NCI-H1436 treated with DMSO at 0.1 percent for 48 hours (cell line): ENCODE measurements around the gene FANCG.

ENCODE experiments used
- DNase-seq: peaks from one replicate; lab custom pipeline; 2025; lab: John Stamatoyannopoulos, UW

Gene FANCG

DNA sequence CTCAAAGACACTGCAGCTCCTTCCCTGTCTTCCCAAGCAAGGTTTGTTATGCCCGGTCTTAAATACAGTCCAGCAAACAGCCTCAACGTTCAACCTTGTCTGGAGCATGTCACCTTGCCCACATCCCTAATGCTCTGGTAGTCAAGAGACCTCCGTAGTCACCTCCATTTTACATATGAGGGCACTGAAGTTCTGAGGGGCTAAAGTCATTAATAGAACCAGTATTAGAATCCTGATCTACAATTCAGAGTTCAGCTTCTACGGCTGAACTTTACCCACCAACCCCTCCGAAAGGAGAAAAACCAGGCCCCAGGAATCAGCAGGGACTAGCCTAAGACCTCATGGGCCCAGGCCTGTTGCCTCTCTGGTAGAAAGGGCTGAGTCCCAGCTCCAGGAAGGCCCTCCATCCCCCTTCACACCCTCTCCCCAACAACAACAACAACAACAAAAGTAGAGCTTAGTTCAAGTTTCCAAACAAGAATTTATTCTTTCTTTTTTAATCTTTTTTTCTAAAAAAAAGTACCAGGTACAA is 24.0 kb upstream of the FANCG start:
- no peak for DNase-seq

DNA sequence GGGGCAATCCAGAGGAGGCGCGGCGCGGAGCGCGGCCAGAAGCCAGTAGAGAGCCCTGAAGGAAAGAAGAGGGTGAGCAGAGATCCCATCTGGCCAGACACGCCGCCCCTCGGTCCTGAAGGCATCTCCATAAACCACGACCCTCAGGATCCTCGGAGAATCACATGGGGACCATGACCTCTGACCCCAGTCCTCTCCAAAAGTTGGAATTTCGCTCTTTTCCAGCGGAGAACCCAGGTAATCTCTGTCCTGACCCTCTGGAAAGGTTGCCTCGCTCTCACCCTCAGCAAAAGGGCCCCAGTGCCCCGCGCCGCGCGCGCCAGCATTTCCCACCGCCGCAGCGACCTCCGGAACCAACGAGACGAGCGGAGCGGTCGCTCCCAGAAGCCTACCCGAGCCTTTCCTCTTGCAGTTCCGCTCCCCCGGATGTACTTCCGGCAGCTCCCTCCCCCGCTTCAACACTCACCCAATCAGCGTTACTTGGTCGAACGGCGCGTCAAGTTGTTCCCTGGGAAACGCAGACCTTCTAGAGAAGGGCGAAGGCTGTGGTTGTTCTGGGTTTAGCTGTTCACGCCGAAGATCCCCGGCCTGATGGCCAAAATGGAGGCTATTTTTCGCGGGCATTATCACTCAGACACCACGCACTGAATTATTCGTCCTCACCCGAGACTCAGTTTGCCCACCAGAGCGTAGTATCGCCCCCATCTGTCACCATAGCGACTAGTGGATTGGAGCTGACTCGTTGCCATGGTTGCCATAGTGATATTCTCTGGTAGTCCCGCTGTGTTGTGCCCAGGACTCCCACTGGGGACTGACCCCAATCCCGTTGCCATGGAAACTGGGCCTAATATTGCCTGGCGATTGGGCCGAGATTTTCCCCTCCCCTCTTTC is 23.3 kb upstream of the FANCG start, which contains the start of gene STOML2:
Gene STOML2 (minus strand): TSS at position 363 of the 891 bp plus-strand sequence. CDS start 37 bp downstream, at position 326.
- DNase-seq = peak; percentile 71

- no peak for DNase-seq
These were observed 22.7 kb upstream of the FANCG start for GRCh38 chr9:35102465-35102768.

- DNase-seq = no peak
These were observed 17.8 kb upstream of the FANCG start for GRCh38 chr9:35097573-35097972.

DNA sequence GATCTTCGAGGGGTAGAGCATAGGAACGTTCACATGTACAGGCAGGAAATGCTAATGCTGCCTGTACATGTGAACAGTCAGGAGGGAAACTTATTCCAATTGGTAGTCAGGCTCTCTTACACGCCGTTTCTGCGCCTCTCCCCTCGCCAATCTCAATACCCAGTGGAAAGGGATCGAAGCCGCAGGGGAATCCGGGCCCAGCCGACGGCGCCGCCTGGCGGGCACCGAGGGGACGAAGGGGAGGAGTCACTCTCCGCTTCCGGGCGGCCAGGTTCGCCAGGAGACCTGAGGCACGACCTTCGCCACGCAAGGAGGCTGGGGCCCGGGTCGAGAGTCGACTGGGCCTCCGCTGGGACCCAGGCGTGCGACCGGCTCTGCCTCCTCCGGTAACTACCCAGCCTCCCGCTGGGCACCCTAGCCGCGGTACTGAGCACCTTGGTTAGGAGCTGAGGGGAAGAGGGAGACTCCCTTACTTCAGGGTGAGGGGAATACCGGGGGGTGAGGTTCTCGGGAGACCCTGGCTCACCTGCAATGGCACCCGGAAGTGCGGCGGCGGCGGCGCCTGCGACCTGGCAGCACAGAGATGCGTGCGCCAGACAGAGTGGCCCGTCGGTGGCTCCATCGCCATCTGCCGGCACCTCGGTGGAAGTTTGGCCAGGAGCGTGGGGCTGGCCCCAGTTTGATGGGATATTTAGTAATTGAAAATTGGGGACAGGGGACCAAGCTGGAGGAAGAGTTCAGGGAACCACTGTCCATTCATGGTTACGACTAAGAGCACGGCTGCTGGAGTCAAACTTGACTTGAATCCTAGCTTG is 16.5 kb upstream of the FANCG start, which contains the start of gene PIGO:
Gene PIGO (minus strand): TSS at position 557 of the 815 bp plus-strand sequence. CDS start 1,026 bp downstream, outside the sequence.
- DNase-seq = peak; percentile 39

GRCh38 chr9:35091536-35091935 is 11.8 kb upstream of the FANCG start:
- DNase-seq = no peak

- DNase-seq = no peak
These were observed 9.7 kb upstream of the FANCG start for GRCh38 chr9:35089434-35089833.

- no peak for DNase-seq
These were observed 5.3 kb upstream of the FANCG start for GRCh38 chr9:35085078-35085477.

DNA sequence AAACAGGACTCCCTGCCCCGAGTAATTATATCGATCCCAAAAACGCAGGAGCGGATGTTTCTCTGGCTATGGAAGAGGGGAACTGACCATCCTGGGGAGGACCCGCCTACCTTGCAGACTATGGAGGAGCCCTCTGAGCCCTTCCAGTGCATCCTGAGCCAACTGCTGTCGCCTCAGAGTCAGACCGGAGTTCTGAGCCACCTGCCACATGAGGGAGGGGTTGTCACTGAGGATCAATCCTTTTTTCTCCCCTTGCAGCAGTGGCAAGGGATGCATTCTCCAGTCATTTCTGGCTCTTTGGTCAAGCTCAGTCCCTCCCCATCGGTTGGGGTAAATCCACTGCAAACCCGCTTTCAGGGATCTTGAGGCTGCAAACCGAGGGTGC is 709 bp downstream of the FANCG start:
- DNase-seq = no peak

GRCh38 chr9:35078066-35078465 is 1.7 kb downstream of the FANCG start:
- no peak for DNase-seq

DNA sequence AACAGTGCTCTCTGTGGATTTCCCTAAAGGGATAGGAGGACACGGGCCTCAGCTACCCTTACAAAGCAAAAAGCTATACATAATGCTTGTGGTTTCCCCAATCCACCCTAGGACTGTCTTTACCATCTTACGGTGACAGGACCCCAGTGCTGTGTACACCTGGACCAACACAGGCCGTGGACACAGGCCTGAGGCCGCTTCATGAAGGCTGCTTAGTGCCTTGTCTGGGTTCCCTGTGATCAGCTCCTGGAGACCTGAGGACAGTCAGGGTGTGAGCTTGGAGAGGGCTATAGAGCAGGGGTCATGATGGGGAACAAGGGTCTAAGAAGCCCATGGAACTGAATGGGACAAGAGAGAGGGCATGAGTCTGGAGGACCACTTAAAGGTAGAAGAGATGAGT is 2.9 kb downstream of the FANCG start:
- DNase-seq = no peak

GRCh38 chr9:35075358-35075757 is 4.4 kb downstream of the FANCG start:
- DNase-seq = no peak

DNA sequence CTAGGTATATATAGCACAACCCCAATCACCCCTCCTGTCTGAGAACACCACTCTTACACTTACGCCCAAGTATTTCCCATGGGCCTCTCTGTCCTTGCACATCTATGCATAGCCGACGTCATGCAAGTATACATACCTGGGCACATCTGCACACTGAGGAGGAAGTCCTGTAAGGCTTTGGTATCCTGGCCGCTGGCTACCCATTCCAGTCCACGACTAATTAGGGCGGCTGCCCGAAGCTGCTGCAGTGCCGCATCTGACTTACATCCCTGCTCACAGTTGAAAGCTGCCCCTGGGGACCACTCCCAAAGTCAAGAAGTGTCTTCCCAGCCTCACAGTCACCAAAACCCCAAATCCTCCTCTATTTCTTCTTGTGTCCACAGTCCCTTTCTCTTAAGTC is 5.0 kb downstream of the FANCG start:
- no peak for DNase-seq

DNA sequence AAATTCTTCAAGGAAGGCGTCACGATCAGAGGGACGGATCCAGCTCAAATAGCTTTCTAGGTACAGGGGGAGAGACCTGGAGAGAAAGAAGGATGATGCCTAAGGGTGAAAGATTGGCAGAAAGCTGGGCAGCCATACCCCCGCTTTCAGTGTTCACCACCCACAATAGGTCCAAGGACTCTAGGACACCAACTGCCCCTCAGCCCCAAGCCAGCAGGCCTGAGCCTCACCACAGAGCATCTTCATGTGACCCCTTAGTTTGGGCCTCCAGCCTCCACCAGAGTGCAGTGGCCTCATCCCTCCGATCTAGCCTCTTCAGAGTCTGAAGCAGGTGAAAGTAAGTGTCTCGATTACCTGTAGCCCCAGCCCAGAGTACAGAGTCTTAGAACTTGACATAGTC is 5.6 kb downstream of the FANCG start:
- DNase-seq = no peak

DNA sequence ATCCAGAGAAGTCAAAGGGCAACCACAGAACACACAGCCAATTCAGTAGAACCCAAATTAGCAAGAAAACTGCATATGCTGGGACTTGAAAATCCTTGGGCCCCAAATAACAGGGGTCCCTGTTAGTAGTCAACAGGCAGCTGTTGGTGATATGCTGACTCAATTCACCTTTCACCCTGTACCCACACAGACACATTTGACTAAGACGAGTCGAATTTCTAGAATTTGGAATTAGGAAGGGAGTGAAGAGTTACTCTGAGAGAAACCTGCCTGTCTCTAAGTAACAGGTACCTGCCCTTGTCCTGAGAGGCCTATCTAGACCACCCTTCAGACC is 6.5 kb downstream of the FANCG start:
- DNase-seq = no peak

- DNase-seq = peak; percentile 95
These were observed 7.1 kb downstream of the FANCG start, which contains the start of gene VCP for GRCh38 chr9:35072461-35073278. VCP (minus strand) TSS chr9:35072625; CDS start chr9:35072353, 272 bp downstream.

DNA sequence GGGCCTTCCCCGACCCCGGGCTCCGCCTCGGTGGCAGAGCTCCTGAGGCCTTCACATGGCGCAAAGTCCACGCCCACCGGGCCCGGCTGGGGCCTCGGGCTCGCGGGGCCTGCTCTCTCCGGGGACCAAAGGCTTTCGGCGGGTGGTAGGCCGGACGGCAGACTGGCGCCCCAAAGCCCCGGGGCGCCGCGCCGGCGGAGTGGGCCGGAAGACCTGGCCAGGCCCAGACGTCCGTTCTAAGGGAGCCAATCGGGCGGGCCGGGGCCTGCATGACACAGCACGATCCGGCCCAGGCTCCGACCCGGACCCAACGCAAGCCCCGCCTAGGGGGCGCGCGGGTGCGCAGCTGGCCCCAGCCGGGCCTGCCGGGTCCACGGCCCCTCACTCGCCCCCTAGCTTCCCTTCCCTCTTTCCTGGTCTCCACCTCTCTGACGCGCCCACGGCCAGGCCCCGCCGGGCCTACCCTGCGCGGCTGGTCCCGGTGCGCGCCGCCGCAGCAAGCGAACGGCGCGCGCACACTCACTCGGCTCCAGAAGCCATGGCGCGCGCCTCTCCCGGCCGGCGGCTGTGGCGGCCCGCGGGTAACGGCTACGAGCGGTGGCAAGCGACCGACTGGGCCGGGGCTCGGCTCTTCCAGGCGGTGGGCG is 7.8 kb downstream of the FANCG start:
- DNase-seq = peak; percentile 2

DNA sequence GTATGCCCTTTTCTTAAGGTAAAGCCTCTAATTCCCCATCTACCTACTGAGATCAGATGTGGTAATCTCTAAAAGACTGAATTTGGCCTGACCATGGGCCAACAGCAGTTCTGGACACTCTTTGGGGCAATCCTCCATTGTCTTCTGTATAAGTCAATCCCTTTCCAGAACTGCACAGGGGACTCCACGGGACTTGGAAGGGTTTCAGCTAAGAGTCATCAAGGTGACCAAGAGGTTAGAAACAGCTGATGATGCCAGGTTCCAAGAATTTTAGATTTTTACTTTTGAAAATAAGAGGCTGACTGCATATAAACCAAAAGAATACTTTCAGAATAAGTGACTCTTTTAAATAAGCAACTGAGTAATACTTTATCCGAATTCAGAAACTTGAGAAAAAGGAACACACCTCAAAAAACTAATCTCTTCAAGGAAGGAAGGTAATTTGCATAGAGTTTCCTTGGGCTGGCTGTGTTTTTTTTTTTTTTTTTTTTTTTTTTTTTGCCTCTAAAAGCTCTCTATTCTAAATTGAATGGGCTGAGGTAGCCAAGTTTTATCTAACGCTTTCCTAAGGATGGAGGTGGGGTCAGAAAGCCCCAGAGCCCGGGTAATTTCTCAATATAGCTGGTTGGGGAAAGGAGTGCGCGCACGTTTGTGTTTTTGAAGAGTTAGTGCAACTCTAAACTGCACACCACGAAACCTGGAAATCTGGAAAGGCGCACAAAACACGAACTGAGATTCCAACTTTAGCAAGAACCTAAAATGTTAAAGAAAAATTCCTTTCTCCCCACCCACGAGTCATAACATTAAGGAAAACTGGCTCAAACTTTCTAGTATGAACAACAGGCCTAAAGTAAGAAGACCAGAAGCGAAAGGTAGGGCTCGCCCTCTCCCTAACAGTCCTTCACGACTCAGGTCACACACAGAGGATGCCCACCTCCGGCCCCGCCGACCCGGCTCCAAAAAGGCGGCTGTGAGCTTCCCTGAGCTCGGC is 8.6 kb downstream of the FANCG start:
- DNase-seq = no peak

DNA sequence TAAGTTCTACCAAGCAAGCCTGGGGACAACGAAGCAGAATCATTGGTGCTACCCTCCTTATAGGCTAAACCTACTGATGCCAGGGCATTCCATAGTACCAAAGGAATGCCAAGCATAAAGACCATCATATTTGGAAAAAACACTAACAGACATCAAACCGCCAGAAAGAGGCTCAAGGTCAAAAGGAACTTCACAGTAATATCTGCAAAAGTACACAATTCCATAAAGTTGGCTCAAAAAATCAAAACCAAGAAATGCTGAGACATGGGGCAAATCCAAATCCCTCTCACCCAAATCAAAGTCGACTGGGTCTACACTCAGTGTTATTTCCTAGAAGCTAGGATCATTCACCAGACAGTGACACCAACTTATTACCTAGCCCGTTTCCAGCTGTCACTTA is 10.7 kb downstream of the FANCG start:
- DNase-seq = no peak

GRCh38 chr9:35067056-35067455 is 12.7 kb downstream of the FANCG start:
- DNase-seq = no peak
